PC-9 (cell line): Measurements from ENCODE around the gene JADE1.

ENCODE experiments used
- EZH2 ChIP-seq: fragments of 200-600 bp; sonication (generic); IDR thresholded peaks from 2 replicates; pipeline ENCODE4 v1.8.0; 2017; ENCODE audit warnings: antibody characterized with exemption, low read depth
- TF ChIP-seq, protein P1 (sequence below): fragments of 200-600 bp; sonication (generic); conservative IDR thresholded peaks from 2 replicates; pipeline ENCODE4 v1.6.1; 2017; ENCODE audit warnings: mixed run types, antibody characterized with exemption, mild to moderate bottlenecking, moderate library complexity

DNA sequence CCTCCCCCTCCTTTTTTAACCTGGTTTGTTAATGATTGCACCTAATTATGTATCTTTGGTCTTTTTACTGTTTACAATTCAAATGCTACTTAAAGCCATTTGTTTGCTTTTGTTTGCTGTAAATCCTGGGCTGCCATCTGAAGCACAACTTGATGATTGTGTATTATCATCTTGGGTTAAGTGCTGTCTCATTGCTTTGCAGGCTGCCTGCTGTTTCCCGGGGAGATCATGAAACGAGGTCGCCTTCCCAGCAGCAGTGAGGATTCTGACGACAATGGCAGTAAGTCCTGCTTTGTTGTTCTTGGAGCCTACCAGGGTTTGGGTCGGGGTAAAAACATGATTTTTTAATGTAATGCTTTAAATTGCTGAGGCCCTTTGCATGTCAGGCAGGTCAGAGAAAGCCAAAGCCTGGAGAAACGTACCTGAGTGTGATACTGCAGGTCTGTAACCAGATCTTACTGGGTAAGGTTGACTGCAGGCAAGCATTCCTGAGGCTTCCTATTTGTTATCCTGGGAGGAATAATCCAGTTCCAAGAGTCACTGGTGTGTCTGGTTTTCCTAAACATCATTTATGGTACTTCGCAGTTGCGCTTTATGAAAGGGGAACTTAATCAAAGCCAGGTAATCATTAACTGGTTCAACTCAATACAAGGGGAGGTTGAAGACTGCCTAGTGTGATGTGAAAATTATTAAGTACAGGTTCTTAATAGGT is 22.2 kb downstream of the JADE1 start:
- TF ChIP-seq, protein P1, sequence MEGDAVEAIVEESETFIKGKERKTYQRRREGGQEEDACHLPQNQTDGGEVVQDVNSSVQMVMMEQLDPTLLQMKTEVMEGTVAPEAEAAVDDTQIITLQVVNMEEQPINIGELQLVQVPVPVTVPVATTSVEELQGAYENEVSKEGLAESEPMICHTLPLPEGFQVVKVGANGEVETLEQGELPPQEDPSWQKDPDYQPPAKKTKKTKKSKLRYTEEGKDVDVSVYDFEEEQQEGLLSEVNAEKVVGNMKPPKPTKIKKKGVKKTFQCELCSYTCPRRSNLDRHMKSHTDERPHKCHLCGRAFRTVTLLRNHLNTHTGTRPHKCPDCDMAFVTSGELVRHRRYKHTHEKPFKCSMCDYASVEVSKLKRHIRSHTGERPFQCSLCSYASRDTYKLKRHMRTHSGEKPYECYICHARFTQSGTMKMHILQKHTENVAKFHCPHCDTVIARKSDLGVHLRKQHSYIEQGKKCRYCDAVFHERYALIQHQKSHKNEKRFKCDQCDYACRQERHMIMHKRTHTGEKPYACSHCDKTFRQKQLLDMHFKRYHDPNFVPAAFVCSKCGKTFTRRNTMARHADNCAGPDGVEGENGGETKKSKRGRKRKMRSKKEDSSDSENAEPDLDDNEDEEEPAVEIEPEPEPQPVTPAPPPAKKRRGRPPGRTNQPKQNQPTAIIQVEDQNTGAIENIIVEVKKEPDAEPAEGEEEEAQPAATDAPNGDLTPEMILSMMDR = no peak
- no peak for TF ChIP-seq EZH2
